Kidney epithelial cell (primary cell): Measurements from ENCODE around the gene EEF1AKMT2. TPM values are rescaled to one million over a fixed set of nuclear protein-coding genes. Genes with fewer than 3 reads are reported as not detected.

Source experiments
- DNase-seq: peaks from one replicate; pipeline ENCODE4 v3.0.0-alpha.2; 2010; ENCODE audit warnings: low read depth
- H3K27me3 ChIP-seq: 2 replicates; pipeline ENCODE4 v1.6.0; 2011; ENCODE audit warnings: low read length; ENCODE audit not compliant: control insufficient read depth, insufficient read depth
- H3K36me3 ChIP-seq: 2 replicates; pipeline ENCODE4 v1.5.1; 2011; ENCODE audit warnings: low read length; ENCODE audit not compliant: control insufficient read depth, insufficient read depth
- H3K4me3 ChIP-seq: 2 replicates; pipeline ENCODE4 v1.5.1; 2011; ENCODE audit warnings: low read depth, mild to moderate bottlenecking, control low read depth, low read length
- CTCF ChIP-seq: IDR thresholded peaks from 2 replicates; pipeline ENCODE4 v1.5.1; 2011; ENCODE audit warnings: mild to moderate bottlenecking, moderate library complexity, low read length, control low read depth, inconsistent platforms; ENCODE audit not compliant: insufficient read depth, poor library complexity, severe bottlenecking
- total RNA-seq: library from RNA; depleted of rRNA; stranded (reverse); fragments of >200 nt; gene quantifications from 2 replicates; pipeline ENCODE4 v1.2.3, GENCODE V29; 2015

Gene EEF1AKMT2
- total RNA-seq, 1 donor from 2014 or later, result 13.5 TPM

- Histone ChIP-seq H3K36me3 (no peaks in the 10 kb centered on the region), H3K27me3 (no peaks in the 10 kb centered on the region), H3K4me3 (no peak overlapping the region)
- TF ChIP-seq CTCF, result no peak
- no peak for DNase-seq
Observed at GRCh38 chr10:124768791-124769190, 22.9 kb downstream of the EEF1AKMT2 start.

- H3K4me3 ChIP-seq, result no peak overlapping the region
- no peaks in the 10 kb centered on the region for H3K36me3 ChIP-seq
- H3K27me3 ChIP-seq, result no peaks in the 10 kb centered on the region
- no peak for DNase-seq
- TF ChIP-seq CTCF, result no peak
Observed at GRCh38 chr10:124765256-124765655, 26.4 kb downstream of the EEF1AKMT2 start.

GRCh38 chr10:124763267-124763666 is 28.4 kb downstream of the EEF1AKMT2 start:
- Histone ChIP-seq H3K4me3 (no peak overlapping the region), H3K27me3 (no peaks in the 10 kb centered on the region), H3K36me3 (peaks cover 1% of the 10 kb centered on the region)
- no peak for DNase-seq
- TF ChIP-seq CTCF, result no peak

GRCh38 chr10:124762281-124762680 is 29.4 kb downstream of the EEF1AKMT2 start:
- H3K36me3 ChIP-seq, result peaks cover 1% of the 10 kb centered on the region
- no peak for TF ChIP-seq CTCF
- H3K27me3 ChIP-seq, result no peaks in the 10 kb centered on the region
- H3K4me3 ChIP-seq, result no peak overlapping the region
- DNase-seq, result no peak

- no peak for DNase-seq
- peaks cover 1% of the 10 kb centered on the region for H3K36me3 ChIP-seq
- no peak overlapping the region for H3K4me3 ChIP-seq
- TF ChIP-seq CTCF, result no peak
- no peaks in the 10 kb centered on the region for H3K27me3 ChIP-seq
Observed at GRCh38 chr10:124756156-124756903, 35.4 kb downstream of the EEF1AKMT2 start.

GRCh38 chr10:124755581-124755980 is 36.1 kb downstream of the EEF1AKMT2 start:
- H3K27me3 ChIP-seq, result no peaks in the 10 kb centered on the region
- no peak overlapping the region for H3K4me3 ChIP-seq
- peaks cover 1% of the 10 kb centered on the region for H3K36me3 ChIP-seq
- no peak for TF ChIP-seq CTCF
- DNase-seq, result no peak
